Limb (tissue), 2 donors: ENCODE data around the gene JOSD2.
A peak's percentile ranks its signal among the peaks of the same experiment; 100 is the strongest.

Source experiments
- DNase-seq, 2 donors: peaks; one replicate each; pipeline ENCODE4 v3.0.0-alpha.2; 2016; ENCODE audit errors: extremely low spot score in 2 of 2

The JOSD2 gene

GRCh38 chr19:50514346-50515167, 3.6 kb upstream of the JOSD2 start:
- peak in 1 of 2 donors; percentile 77 for DNase-seq

GRCh38 chr19:50513746-50514345, 2.9 kb upstream of the JOSD2 start, which contains the start of gene ASPDH:
TSS of gene ASPDH (minus strand) at chr19:50513913. CDS start at chr19:50513823, 90 bp downstream.
- DNase-seq = no peak

GRCh38 chr19:50512999-50513745, 2.2 kb upstream of the JOSD2 start:
- no peak for DNase-seq

- no peak for DNase-seq
These were observed 1.4 kb upstream of the JOSD2 start for GRCh38 chr19:50512112-50512998.

GRCh38 chr19:50510700-50511068, 307 bp downstream of the JOSD2 start:
- DNase-seq = no peak

GRCh38 chr19:50510121-50510670, 795 bp downstream of the JOSD2 start:
- peak in 1 of 2 donors; percentile 68 for DNase-seq

GRCh38 chr19:50509366-50509765, 1.6 kb downstream of the JOSD2 start:
- no peak for DNase-seq

- no peak for DNase-seq
These were observed 2.2 kb downstream of the JOSD2 start for GRCh38 chr19:50508843-50509190.

GRCh38 chr19:50507376-50507775, 3.6 kb downstream of the JOSD2 start:
- no peak for DNase-seq

- DNase-seq = no peak
These were observed 4.3 kb downstream of the JOSD2 start for GRCh38 chr19:50506700-50507099.

GRCh38 chr19:50505856-50506611, 5.0 kb downstream of the JOSD2 start:
- DNase-seq = no peak

- DNase-seq = no peak
These were observed 9.2 kb downstream of the JOSD2 start for GRCh38 chr19:50501568-50502475.

GRCh38 chr19:50501186-50501567, 9.8 kb downstream of the JOSD2 start:
- DNase-seq = no peak

- DNase-seq = peak in 1 of 2 donors; percentile 65
These were observed 10.2 kb downstream of the JOSD2 start for GRCh38 chr19:50500753-50501151.

GRCh38 chr19:50500060-50500752, 10.8 kb downstream of the JOSD2 start:
- DNase-seq = peak; percentile 51 to 78

- no peak for DNase-seq
These were observed 12.6 kb downstream of the JOSD2 start for GRCh38 chr19:50498219-50499056.

- no peak for DNase-seq
These were observed 14.0 kb downstream of the JOSD2 start for GRCh38 chr19:50497022-50497405.
